ENCODE measurements around the gene TPK1.

The TPK1 gene

DNA sequence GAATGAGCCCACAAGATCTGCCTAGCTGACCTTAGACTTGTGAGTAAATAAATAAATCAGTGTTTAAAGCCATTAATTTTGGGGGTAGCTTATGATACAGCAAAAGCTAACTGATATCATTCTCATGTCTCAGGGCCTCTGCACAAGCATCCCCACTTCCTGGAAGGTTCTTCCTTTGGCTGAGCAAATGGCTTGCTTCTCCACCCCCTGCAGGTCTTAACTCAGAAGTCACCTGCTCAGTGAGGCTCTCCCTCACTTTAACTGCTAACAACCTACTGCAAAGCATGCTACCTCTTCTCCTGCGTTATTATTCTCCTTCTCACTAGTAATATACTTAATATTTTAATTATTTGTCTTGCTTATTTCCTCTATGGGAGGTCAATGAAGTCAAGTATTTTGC lies 167.3 kb downstream of the TPK1 start:
- H3K27me3 ChIP-seq (ENCODE audit: control insufficient read depth, low read length): no peaks in the 10 kb centered on the region
- H3K4me3 ChIP-seq (ENCODE audit: low read length): no peak overlapping the region
- H3K79me2 ChIP-seq (ENCODE audit: control insufficient read depth, low read length): no peaks in the 10 kb centered on the region
- no peaks in the 10 kb centered on the region for H3K36me3 ChIP-seq (ENCODE audit: control insufficient read depth, low read length)
- no peaks in the 10 kb centered on the region for H4K20me1 ChIP-seq (ENCODE audit: control insufficient read depth, insufficient read depth, low read depth, low read length)
- H3K27ac ChIP-seq (ENCODE audit: low read depth, low read length): no peak overlapping the region
- no peaks in the 10 kb centered on the region for H3K9me3 ChIP-seq (ENCODE audit: control insufficient read depth, insufficient read depth, low read length)
- H3K4me2 ChIP-seq (ENCODE audit: low read length): no peak overlapping the region
- H3K9me2 ChIP-seq (replicated peaks; ENCODE audit: control insufficient read depth, low read length): no peaks in the 10 kb centered on the region
- no peak for TF ChIP-seq EZH2phosphoT487 (IDR thresholded peaks at IDR 0.05; ENCODE audit: borderline replicate concordance, low read length)
- TF ChIP-seq CTCF (IDR thresholded peaks at IDR 0.05; ENCODE audit: low read depth, low read length, poor library complexity, severe bottlenecking): no peak
- no peaks in the 10 kb centered on the region for H3K4me1 ChIP-seq (ENCODE audit: control insufficient read depth, low read length)
- no peaks in the 10 kb centered on the region for H3F3A ChIP-seq (ENCODE audit: control insufficient read depth, insufficient read depth)

- no peaks in the 10 kb centered on the region for H3K4me1 ChIP-seq (ENCODE audit: control insufficient read depth, low read length)
- H3K27ac ChIP-seq (ENCODE audit: low read depth, low read length): no peak overlapping the region
- H4K20me1 ChIP-seq (ENCODE audit: control insufficient read depth, insufficient read depth, low read depth, low read length): no peaks in the 10 kb centered on the region
- H3K79me2 ChIP-seq (ENCODE audit: control insufficient read depth, low read length): no peaks in the 10 kb centered on the region
- no peak overlapping the region for H3K4me3 ChIP-seq (ENCODE audit: low read length)
- H3K9me2 ChIP-seq (replicated peaks; ENCODE audit: control insufficient read depth, low read length): no peaks in the 10 kb centered on the region
- H3K9me3 ChIP-seq (ENCODE audit: control insufficient read depth, insufficient read depth, low read length): no peaks in the 10 kb centered on the region
- no peak overlapping the region for H3K4me2 ChIP-seq (ENCODE audit: low read length)
- no peak for TF ChIP-seq EZH2phosphoT487 (IDR thresholded peaks at IDR 0.05; ENCODE audit: borderline replicate concordance, low read length)
- no peak for TF ChIP-seq CTCF (IDR thresholded peaks at IDR 0.05; ENCODE audit: low read depth, low read length, poor library complexity, severe bottlenecking)
- no peaks in the 10 kb centered on the region for H3F3A ChIP-seq (ENCODE audit: control insufficient read depth, insufficient read depth)
- H3K27me3 ChIP-seq (ENCODE audit: control insufficient read depth, low read length): no peaks in the 10 kb centered on the region
- H3K36me3 ChIP-seq (ENCODE audit: control insufficient read depth, low read length): no peaks in the 10 kb centered on the region
These were observed 170.0 kb downstream of the TPK1 start for GRCh38 chr7:144665689-144666381.

DNA sequence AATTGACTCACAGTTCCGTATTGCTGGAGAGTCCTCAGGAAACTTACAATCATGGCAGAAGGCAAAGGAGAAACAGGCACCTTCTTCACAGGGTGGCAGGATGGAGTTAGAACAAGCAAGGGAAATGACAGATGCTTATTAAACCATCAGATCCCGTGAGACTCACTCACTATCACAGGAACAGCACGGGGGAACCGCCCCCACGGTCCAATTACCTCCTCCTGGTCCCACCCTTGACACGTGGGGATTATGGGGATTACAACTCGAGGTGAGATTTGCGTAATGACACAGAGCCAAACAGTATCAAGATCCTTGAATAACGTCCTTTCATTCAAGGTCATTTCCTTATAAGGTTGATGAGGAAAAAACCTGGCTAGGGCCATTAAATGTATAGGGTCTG lies 176.6 kb downstream of the TPK1 start:
- Histone ChIP-seq H3K9me2 (replicated peaks; ENCODE audit: control insufficient read depth, low read length) (no peaks in the 10 kb centered on the region), H3K4me2 (ENCODE audit: low read length) (no peak overlapping the region), H3K27ac (ENCODE audit: low read depth, low read length) (no peak overlapping the region), H3K27me3 (ENCODE audit: control insufficient read depth, low read length) (0 out of 2 replicates have a peak, but pooled peaks cover 3% of the 10 kb centered on the region), H3K36me3 (ENCODE audit: control insufficient read depth, low read length) (no peaks in the 10 kb centered on the region), H4K20me1 (ENCODE audit: control insufficient read depth, insufficient read depth, low read depth, low read length) (no peaks in the 10 kb centered on the region), H3K4me1 (ENCODE audit: control insufficient read depth, low read length) (no peaks in the 10 kb centered on the region), H3K9me3 (ENCODE audit: control insufficient read depth, insufficient read depth, low read length) (no peaks in the 10 kb centered on the region), H3K4me3 (ENCODE audit: low read length) (no peak overlapping the region), H3F3A (ENCODE audit: control insufficient read depth, insufficient read depth) (no peaks in the 10 kb centered on the region), H3K79me2 (ENCODE audit: control insufficient read depth, low read length) (no peaks in the 10 kb centered on the region)
- TF ChIP-seq EZH2phosphoT487 (IDR thresholded peaks at IDR 0.05; ENCODE audit: borderline replicate concordance, low read length) (no peak), CTCF (IDR thresholded peaks at IDR 0.05; ENCODE audit: low read depth, low read length, poor library complexity, severe bottlenecking) (no peak)

All from DOHH2 (cell line).